ENCODE measurements around the gene IL3RA. TPM values are rescaled to one million over a fixed set of nuclear protein-coding genes. Genes with fewer than 3 reads are reported as not detected.

The IL3RA gene
- total RNA-seq, 1 experiment from 2014 or later, result 0.26 TPM

DNA sequence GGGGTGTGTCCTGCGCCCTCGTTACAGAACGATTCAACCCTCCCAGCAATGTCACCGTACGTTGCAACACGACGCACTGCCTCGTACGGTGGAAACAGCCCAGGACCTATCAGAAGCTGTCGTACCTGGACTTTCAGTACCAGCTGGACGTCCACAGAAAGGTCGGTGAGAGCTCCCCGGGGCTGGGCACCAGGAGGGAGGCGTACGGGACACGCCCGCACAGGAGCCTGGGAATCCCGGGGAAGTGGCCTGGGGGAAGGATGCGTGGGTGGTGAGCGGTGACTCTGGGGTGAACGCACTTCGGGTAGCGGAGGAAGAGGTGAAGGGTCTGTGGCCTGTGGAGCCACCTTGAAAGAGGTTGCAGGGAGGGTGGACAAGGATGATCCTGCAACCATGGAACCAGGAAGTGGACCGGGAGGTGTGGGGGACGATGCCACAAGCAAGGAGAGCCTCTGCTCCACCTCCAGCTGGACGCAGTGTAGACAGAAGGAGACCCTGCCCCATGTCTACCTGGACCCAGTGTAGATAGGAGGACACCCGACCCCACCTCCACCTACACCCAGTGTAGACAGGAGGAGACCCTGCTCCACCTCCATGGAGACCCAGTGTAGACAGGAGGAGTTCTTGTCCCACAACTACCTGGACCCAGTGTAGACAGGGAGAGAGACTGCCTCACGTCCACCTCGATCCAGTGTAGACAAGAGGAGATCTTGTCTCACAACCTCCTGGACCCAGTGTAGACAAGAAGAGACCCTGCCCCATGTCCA is 42.1 kb upstream of the IL3RA start:
- Mint-ChIP-seq H3K27me3 (ENCODE audit: low read depth) (no peaks in the 10 kb centered on the region; the same call in 1 of the 2 replicates), H3K9me3 (peaks cover 32% of the 10 kb centered on the region), H3K27ac (no peak overlapping the region), H3K4me1 (no peaks in the 10 kb centered on the region), H3K36me3 (peaks cover 18% of the 10 kb centered on the region), H3K4me3 (no peak overlapping the region)
- DNase-seq (ENCODE audit: low spot score) (no peak), ATAC-seq (no peak)
- TF ChIP-seq ZNF425 (CRISPR knock-in tag; conservative IDR thresholded peaks at IDR 0.05) (no peak), TEAD4 (CRISPR knock-in tag; IDR thresholded peaks at IDR 0.05) (no peak), JUN (CRISPR knock-in tag; IDR thresholded peaks at IDR 0.05) (no peak), CBFB (CRISPR knock-in tag; IDR thresholded peaks at IDR 0.05; ENCODE audit: low read depth) (no peak), ATF1 (CRISPR knock-in tag; IDR thresholded peaks at IDR 0.05) (no peak), IRF2 (CRISPR knock-in tag; IDR thresholded peaks at IDR 0.05; ENCODE audit: borderline replicate concordance, low read depth) (no peak), CTCF (IDR thresholded peaks at IDR 0.05) (no peak), ATF2 (CRISPR knock-in tag; IDR thresholded peaks at IDR 0.05; ENCODE audit: borderline replicate concordance, low read depth) (no peak), SMAD3 (CRISPR knock-in tag; IDR thresholded peaks at IDR 0.05; ENCODE audit: borderline replicate concordance) (no peak), ETV6 (CRISPR knock-in tag; IDR thresholded peaks at IDR 0.05) (no peak), OVOL2 (CRISPR knock-in tag; IDR thresholded peaks at IDR 0.05; ENCODE audit: borderline replicate concordance) (no peak), HMGA2 (CRISPR knock-in tag; IDR thresholded peaks at IDR 0.05) (no peak), MLX (CRISPR knock-in tag; IDR thresholded peaks at IDR 0.05) (no peak), ZNF138 (CRISPR knock-in tag; conservative IDR thresholded peaks at IDR 0.05) (no peak), AR (CRISPR knock-in tag; IDR thresholded peaks at IDR 0.05) (no peak)
- TF ChIP-seq, protein P1, sequence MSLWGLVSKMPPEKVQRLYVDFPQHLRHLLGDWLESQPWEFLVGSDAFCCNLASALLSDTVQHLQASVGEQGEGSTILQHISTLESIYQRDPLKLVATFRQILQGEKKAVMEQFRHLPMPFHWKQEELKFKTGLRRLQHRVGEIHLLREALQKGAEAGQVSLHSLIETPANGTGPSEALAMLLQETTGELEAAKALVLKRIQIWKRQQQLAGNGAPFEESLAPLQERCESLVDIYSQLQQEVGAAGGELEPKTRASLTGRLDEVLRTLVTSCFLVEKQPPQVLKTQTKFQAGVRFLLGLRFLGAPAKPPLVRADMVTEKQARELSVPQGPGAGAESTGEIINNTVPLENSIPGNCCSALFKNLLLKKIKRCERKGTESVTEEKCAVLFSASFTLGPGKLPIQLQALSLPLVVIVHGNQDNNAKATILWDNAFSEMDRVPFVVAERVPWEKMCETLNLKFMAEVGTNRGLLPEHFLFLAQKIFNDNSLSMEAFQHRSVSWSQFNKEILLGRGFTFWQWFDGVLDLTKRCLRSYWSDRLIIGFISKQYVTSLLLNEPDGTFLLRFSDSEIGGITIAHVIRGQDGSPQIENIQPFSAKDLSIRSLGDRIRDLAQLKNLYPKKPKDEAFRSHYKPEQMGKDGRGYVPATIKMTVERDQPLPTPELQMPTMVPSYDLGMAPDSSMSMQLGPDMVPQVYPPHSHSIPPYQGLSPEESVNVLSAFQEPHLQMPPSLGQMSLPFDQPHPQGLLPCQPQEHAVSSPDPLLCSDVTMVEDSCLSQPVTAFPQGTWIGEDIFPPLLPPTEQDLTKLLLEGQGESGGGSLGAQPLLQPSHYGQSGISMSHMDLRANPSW (CRISPR knock-in tag; conservative IDR thresholded peaks at IDR 0.05; ENCODE audit: low read depth), result no peak
- TF ChIP-seq, protein P2, sequence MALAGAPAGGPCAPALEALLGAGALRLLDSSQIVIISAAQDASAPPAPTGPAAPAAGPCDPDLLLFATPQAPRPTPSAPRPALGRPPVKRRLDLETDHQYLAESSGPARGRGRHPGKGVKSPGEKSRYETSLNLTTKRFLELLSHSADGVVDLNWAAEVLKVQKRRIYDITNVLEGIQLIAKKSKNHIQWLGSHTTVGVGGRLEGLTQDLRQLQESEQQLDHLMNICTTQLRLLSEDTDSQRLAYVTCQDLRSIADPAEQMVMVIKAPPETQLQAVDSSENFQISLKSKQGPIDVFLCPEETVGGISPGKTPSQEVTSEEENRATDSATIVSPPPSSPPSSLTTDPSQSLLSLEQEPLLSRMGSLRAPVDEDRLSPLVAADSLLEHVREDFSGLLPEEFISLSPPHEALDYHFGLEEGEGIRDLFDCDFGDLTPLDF (CRISPR knock-in tag; IDR thresholded peaks at IDR 0.05), result no peak
- TF ChIP-seq, protein P3, sequence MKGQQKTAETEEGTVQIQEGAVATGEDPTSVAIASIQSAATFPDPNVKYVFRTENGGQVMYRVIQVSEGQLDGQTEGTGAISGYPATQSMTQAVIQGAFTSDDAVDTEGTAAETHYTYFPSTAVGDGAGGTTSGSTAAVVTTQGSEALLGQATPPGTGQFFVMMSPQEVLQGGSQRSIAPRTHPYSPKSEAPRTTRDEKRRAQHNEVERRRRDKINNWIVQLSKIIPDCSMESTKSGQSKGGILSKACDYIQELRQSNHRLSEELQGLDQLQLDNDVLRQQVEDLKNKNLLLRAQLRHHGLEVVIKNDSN (CRISPR knock-in tag; IDR thresholded peaks at IDR 0.05), result no peak
- TF ChIP-seq, protein P4, sequence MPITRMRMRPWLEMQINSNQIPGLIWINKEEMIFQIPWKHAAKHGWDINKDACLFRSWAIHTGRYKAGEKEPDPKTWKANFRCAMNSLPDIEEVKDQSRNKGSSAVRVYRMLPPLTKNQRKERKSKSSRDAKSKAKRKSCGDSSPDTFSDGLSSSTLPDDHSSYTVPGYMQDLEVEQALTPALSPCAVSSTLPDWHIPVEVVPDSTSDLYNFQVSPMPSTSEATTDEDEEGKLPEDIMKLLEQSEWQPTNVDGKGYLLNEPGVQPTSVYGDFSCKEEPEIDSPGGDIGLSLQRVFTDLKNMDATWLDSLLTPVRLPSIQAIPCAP (CRISPR knock-in tag; IDR thresholded peaks at IDR 0.05), result no peak
- ChIA-PET POLR2A (no interaction called here), CTCF (no interaction called here)
